GM12892 (cell line): ENCODE data around the gene NTN5.
A peak's percentile ranks its signal among the peaks of the same experiment; 100 is the strongest.
"Not testable (repeated sequence)": the region's sequence is repeated elsewhere in the genome, so short reads cannot be mapped to it uniquely, and the experiment has no call there.

Source experiments
- DNase-seq: peaks from one replicate; pipeline ENCODE4 v3.0.0; 2011; ENCODE audit not compliant: insufficient read length
- FAIRE-seq: peaks from 2 replicates; lab custom pipeline; 2011; peaks lifted over from hg19 to GRCh38; lab: Jason Lieb, UNC
- POLR2A ChIP-seq: IDR thresholded peaks from 2 replicates; pipeline ENCODE4 v1.6.1; 2011; ENCODE audit warnings: low read depth, low read length, control low read depth
- POLR2AphosphoS5 ChIP-seq: IDR thresholded peaks from 2 replicates; pipeline ENCODE4 v1.6.1; 2011; ENCODE audit warnings: low read depth, low read length, control low read depth
- TAF1 ChIP-seq: IDR thresholded peaks from 2 replicates; pipeline ENCODE4 v1.6.1; 2011; ENCODE audit warnings: low read depth, mild to moderate bottlenecking, control low read depth, low read length, borderline replicate concordance

NTN5 gene

DNA sequence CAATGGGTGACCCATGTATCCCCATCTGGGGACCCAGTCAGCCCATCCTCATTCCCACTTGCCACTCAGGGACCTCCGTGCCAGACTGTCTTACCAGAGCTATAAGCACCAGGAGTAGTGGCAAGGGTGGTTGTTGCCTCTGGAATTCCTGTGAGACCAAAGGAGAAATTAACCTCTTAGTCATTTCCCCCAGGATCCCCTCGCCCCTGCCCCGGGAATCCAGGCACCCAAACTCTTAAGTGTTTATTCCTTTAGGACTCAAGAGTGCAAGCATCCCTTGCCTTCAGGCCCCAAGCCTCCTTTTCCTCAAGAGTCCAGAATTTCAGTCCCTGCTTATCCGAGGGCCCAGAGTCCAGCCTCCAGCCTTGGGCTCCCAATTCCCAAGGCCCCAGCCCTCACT, 9.2 kb downstream of the NTN5 start:
- DNase-seq (no peak), FAIRE-seq (no peak)
- TF ChIP-seq POLR2AphosphoS5 (no peak), POLR2A (no peak), TAF1 (no peak)

DNA sequence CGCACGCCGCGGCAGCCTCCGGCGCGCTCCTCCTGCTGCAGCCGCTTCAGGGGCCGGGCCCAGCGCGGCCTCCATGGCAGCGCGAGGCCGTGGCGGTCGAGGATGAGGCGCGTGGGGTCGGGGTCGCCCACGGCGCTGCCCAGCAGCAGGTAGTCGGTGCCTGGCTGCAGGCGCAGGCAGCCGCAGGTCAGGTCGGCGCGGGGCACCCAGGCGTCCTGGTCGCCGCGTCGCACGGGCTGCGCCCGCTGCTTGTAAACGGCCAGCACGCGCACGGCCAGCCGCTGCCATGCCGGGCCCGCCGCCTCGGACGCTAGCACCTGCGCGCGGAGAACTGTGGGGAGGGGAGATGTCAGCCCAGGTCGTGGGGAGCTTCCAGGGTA, 11.1 kb downstream of the NTN5 start:
- DNase-seq (no peak), FAIRE-seq (no peak)
- TF ChIP-seq POLR2AphosphoS5 (no peak), TAF1 (no peak), POLR2A (no peak)

DNA sequence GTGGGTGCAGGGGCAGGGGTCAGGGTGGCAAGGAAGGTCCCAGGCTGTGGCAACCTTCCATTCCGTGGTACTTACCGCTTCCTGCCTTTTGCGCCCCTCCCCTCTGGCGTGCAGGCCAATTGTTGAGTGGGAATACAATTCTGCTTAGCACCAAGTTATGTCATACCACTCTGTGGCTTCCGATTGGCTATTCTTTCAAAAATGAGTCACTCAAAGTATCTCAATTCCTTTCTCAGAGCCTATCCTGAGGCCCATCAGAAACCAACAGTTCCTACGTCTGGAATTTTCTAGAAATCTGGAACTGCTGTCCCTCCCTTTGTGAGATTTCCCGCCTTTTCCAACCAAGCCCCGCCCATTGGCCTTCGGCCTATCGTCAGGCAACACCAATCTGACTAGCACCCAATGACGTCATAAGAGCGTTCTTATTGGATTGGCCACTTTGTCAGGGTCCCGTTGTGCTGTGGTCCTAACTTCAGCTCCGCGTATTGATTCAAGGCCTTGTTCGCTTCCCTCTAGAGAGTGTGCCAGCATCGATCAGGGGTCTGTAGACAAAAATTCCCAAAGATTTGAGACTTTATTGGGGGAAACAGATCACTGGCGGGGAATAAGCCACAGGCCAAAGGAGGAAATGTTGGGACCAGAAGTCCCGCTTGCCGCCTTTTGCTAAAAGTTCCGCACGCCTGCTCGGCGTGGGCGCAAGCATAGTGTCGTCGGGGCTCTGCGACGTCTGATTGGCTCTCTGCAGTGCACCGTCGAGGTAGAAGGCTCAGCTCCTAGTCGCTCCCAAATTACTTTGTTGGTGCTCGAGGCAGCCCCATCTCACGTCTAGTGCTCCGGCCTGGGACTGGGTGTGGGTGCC, 11.7 kb downstream of the NTN5 start:
- DNase-seq: peak; percentile 95
- TF ChIP-seq POLR2AphosphoS5: no peak
- TF ChIP-seq POLR2A: no peak
- TF ChIP-seq TAF1: no peak
- peak; percentile 98 for FAIRE-seq

DNA sequence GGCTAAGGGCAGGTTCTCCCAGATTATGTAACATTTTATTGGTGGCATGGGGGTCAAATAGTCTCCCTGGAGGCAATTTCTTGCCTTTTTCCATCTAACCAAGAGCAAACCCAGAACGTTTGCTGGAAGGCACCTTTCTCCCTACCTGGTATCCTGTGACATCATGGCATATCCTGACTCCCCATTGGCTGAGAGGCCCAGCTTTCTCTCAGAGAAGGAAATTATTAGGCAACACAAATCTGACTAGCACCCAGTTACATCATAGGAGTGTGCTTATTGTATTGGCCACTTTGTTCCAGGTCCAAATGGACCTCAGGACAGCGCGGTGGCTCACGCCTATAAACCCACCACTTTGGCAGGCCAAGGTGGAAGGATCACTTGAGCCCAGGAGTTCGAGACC, 13.0 kb downstream of the NTN5 start:
- no peak for TF ChIP-seq POLR2A
- no peak for TF ChIP-seq TAF1
- no peak for TF ChIP-seq POLR2AphosphoS5
- no peak for DNase-seq
- peak; percentile 40 for FAIRE-seq

DNA sequence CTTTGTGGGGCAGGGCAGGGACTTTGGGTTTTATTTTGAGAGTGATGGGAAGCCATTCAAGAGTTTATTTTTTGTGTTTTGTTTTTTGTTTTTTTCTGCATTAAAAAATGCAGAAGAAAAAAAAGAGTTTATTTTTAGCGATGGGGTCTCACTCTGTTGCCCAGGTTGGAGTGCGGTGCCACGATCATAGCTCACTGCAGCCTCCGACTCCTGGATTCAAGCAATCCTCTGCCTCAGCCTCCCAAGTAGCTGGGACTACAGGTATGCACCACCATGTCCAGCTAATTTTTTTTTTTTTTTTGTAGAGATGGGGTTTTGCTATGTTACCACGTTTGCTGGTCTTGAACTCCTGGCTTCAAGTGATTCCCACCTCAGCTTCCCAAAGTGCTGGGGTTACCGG, 14.3 kb downstream of the NTN5 start:
- no peak for DNase-seq
- TF ChIP-seq TAF1 (no peak), POLR2A (no peak), POLR2AphosphoS5 (no peak)
- no peak for FAIRE-seq

DNA sequence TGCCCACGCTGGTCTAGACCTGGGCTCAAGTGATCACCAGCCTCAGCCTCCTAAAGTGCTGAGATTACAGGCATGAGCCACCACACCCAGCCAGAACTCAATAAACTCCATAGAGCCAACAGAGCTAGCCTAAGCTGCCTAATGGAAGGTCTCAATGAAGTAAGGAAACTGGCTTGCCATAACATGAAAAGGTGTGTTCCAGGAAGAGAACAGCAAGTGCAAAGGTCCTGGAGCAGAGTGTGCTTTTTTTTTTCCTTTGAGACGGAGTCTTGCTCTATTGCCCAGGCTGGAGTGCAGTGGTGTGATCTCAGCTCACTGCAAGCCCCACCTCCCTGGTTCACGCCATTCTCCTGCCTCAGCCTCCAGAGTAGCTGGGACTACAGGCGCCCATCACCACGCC, 15.0 kb downstream of the NTN5 start:
- FAIRE-seq, DNase-seq: not testable (repeated sequence)

DNA sequence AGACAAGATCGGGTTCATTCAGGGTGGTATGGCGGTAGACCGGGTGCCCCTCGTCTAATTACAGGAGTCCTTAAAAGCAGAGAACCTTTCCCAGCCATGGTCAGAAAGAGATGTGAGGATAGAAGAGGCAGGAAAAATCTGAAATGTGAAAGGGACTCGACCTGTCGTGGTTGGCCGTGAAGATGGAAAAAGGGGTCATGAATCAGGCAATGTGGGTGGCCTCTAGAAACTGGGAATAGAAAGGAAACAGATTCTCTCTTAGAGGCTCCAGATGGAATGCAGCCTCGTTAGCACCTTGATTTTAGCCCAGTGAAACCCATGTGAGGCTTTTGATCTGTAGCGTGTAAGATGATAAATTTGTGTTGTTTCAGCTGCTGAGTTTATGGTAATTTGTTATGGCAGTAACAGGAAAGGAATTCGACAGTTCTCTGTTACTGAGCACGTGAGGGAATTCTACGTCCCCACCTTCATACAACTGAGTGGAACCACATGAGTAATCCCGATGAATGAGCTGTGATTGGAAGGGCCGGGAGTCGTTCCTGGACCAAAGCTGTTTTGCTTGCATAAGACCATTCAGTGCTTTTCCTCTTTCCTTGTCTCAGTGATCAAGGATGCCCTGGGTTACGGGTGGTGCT, 15.9 kb downstream of the NTN5 start:
- no peak for TF ChIP-seq TAF1

DNA sequence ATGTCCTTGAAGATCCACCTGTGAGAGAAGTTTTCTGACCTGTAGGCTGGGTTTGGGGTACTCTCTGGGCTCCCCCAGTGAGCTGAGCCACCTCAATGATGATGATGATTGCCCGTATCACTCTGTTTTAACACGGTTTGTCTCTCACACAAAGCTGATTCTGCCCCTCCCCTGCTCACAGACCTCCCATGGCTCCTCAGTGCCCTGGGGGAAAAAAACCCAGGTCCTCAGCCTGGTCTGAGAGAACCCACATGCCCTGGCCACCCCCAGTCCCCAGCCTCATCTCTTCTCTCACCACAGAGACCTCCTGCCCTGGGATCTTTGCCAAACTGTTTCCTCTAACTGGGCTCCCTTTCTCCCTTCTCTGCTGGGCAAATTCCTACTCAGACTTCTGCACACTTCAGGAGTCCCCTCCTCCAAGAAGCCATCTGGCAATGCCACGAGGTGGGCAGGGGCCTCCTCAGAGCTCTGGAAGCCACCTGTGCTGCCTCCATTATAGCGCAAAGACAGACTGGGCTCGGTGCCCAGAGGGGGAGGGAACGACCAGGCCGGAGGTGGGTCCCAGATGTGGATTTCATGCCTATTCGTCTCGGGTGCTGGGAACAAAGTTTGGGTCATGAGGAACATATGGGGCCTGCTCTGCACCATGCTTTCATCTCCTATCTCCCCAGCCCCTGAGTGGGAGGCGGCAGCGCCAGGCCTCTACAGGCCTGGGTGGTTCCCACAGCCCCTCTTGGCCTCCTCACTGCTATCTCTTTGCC, 18.3 kb downstream of the NTN5 start:
- FAIRE-seq: no peak

More for the DNA sequence above, 15.9 kb downstream of the NTN5 start:
- FAIRE-seq: no peak
- no peak for DNase-seq

DNA sequence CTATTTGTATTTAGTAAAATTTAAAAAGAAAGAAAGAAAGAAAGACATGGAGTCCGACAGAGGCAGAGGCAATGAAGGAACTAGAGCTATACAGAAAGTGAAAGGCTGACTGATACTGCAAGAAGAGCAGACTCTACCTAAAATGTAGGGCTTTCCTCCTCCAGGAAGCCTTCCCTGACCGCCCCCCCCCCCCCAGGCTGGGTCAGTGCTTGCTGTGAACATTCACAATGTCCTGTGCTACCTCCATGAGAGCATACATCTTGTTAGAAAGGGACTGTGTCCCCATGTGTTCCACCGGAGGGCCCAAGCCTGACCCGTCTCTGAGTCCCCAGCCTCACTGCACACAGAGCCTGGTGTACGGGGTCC, 21.2 kb downstream of the NTN5 start:
- FAIRE-seq (no peak), DNase-seq (no peak)
- TF ChIP-seq POLR2A: no peak
- no peak for TF ChIP-seq POLR2AphosphoS5
- TF ChIP-seq TAF1: no peak

More for the DNA sequence above, 18.3 kb downstream of the NTN5 start:
- DNase-seq: no peak
- no peak for TF ChIP-seq TAF1
- no peak for TF ChIP-seq POLR2AphosphoS5
- TF ChIP-seq POLR2A: no peak

DNA sequence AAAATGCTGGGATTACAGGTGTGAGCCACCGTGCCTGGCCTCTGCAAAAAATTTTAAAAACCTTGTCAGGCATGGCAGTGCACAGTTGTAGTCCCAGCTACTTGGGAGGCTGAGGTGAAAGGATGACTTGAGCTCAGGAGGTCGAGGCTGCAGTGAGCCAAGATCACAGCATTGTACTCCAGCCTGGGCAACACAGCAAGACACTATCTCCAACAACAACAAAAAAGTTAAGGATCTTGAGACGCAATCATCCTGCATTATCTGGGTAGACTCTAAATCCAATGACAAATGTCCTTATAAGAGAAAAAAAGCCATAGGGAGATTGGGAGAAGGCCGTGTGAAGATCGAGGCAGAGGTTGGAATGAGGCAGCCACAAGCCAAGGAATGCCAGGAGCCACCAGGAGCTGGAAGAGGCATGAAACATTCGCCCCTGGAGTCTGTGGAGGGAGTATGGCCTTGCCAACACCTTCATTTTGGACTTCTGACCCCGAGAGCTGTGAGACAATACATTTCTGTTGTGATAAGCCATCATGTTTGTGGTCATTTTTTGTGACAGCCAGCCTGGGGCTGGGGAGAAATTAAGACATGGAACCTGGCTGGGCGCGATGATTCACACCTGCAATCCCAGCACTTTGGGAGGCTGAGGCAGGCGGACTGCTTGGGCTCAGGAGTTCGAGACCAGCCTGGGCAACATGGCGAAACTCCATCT, 21.7 kb downstream of the NTN5 start:
- TF ChIP-seq POLR2AphosphoS5 (no peak), POLR2A (no peak), TAF1 (no peak)
- FAIRE-seq: no peak
- no peak for DNase-seq

DNA sequence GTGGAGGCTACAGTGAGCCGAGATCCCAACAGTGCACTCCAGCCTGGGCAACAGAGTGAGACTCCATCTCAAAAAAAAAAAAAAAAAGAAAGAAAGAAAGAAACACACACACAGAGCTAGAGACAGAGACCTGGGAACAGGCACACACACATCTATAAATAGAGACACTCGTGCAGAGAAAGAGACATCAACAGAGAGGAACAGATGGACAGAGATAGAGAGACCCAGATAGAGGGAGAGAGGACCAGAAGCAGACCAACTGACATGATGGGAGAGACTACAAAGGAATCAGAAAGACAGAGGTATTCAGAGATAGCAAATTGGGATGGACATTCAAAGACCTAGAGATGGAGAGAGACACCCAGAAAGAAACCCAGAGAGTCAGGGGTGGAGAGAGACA, 24.7 kb downstream of the NTN5 start:
- DNase-seq (no peak), FAIRE-seq (no peak)
- TF ChIP-seq POLR2A: no peak
- no peak for TF ChIP-seq TAF1
- TF ChIP-seq POLR2AphosphoS5: no peak
